Hepatocyte (in vitro differentiated cells): ENCODE results near the gene RABL3. TPM values are rescaled to one million over a fixed set of nuclear protein-coding genes. Genes with fewer than 3 reads are reported as not detected.
"Not testable (repeated sequence)": the region's sequence is repeated elsewhere in the genome, so short reads cannot be mapped to it uniquely, and the experiment has no call there.

Source experiments
- DNase-seq: peaks from one replicate; pipeline ENCODE4 v3.0.0-alpha.2; 2016; ENCODE audit warnings: low spot score
- H2AFZ ChIP-seq: fragments of 200-600 bp; sonication (generic); 2 replicates; pipeline ENCODE4 v1.6.0; 2016; ENCODE audit warnings: antibody characterized with exemption, mild to moderate bottlenecking
- H3K27ac ChIP-seq: fragments of 200-600 bp; sonication (generic); 2 replicates; pipeline ENCODE4 v1.5.1; 2016; ENCODE audit warnings: mild to moderate bottlenecking
- H3K27me3 ChIP-seq: fragments of 200-600 bp; sonication (generic); 2 replicates; pipeline ENCODE4 v1.6.1; 2016
- H3K36me3 ChIP-seq: fragments of 200-600 bp; sonication (generic); replicated peaks from 2 replicates; pipeline ENCODE4 v1.5.1; 2016; ENCODE audit warnings: low read depth; ENCODE audit not compliant: insufficient read depth
- H3K4me1 ChIP-seq: fragments of 200-600 bp; sonication (generic); 2 replicates; pipeline ENCODE4 v1.5.1; 2016; ENCODE audit warnings: mild to moderate bottlenecking, moderate library complexity; ENCODE audit not compliant: insufficient read depth
- H3K4me2 ChIP-seq: fragments of 200-600 bp; sonication (generic); 2 replicates; pipeline ENCODE4 v1.6.0; 2016
- H3K4me3 ChIP-seq: fragments of 200-600 bp; sonication (generic); 2 replicates; pipeline ENCODE4 v1.5.1; 2016; ENCODE audit warnings: mild to moderate bottlenecking
- H3K79me2 ChIP-seq: fragments of 200-600 bp; sonication (generic); 2 replicates; pipeline ENCODE4 v1.6.0; 2017; ENCODE audit warnings: mild to moderate bottlenecking
- H3K9me2 ChIP-seq: fragments of 200-600 bp; sonication (generic); replicated peaks from 2 replicates; pipeline ENCODE4 v1.6.0; 2017; ENCODE audit warnings: mild to moderate bottlenecking; ENCODE audit not compliant: insufficient read depth
- H3K9me3 ChIP-seq: fragments of 200-600 bp; sonication (generic); 2 replicates; pipeline ENCODE4 v1.5.1; 2016; ENCODE audit warnings: low read depth, mild to moderate bottlenecking
- H4K20me1 ChIP-seq: fragments of 200-600 bp; sonication (generic); 2 replicates; pipeline ENCODE4 v1.6.0; 2016; ENCODE audit warnings: mild to moderate bottlenecking; ENCODE audit not compliant: insufficient read depth, poor library complexity, severe bottlenecking
- CTCF ChIP-seq: fragments of 200-600 bp; sonication (generic); IDR thresholded peaks from 2 replicates; pipeline ENCODE4 v1.5.1; 2016; ENCODE audit warnings: antibody characterized with exemption, mild to moderate bottlenecking; ENCODE audit not compliant: poor library complexity
- EZH2 ChIP-seq: fragments of 200-600 bp; sonication (generic); IDR thresholded peaks from 2 replicates; pipeline ENCODE4 v1.6.1; 2016; ENCODE audit warnings: antibody characterized with exemption, mild to moderate bottlenecking, borderline replicate concordance
- EZH2phosphoT487 ChIP-seq: fragments of 200-600 bp; sonication (generic); IDR thresholded peaks from one replicate; pipeline ENCODE4 v1.6.1; 2018; ENCODE audit warnings: antibody characterized with exemption, mild to moderate bottlenecking, low read depth, moderate library complexity; ENCODE audit not compliant: unreplicated experiment, severe bottlenecking
- WGBS: methylation state at CpG from one replicate; pipeline ENCODE4 v1.1.6; 2016; ENCODE audit warnings: low lambda C conversion rate; ENCODE audit errors: missing lambda C conversion rate; 5-methylcytosine and 5-hydroxymethylcytosine counted together
- polyA plus RNA-seq: library from polyadenylated mRNA; unstranded; fragments of >200 nt; fragmentation: Nextera tagmentation; extraction: Ambion mirVana; gene quantifications from 2 replicates; pipeline ENCODE4 v1.2.1, GENCODE V29; 2016
- total RNA-seq: library from RNA; depleted of rRNA; stranded (reverse); fragments of >200 nt; gene quantifications from 2 replicates; pipeline ENCODE4 v1.2.3, GENCODE V29; 2014

RABL3 gene
- total and polyA plus RNA-seq, 2 experiments from 2014 or later, result 12.7 to 23.7 TPM

- peaks cover 42% of the 10 kb centered on the region for H3K79me2 ChIP-seq
- no peaks in the 10 kb centered on the region for H4K20me1 ChIP-seq
- no peaks in the 10 kb centered on the region for H3K36me3 ChIP-seq
- H3K27ac ChIP-seq, result no peak overlapping the region
- TF ChIP-seq EZH2 (no peak), EZH2phosphoT487 (no peak)
- 57% methylated on average over 3 of the region's 3 CpGs for WGBS
- peaks cover 8% of the 10 kb centered on the region for H3K4me1 ChIP-seq
- peak overlapping the region; percentile 40 for H3K4me3 ChIP-seq
- no peaks in the 10 kb centered on the region for H3K9me3 ChIP-seq
- no peaks in the 10 kb centered on the region for H3K9me2 ChIP-seq
- H3K27me3 ChIP-seq, result no peaks in the 10 kb centered on the region
- no peak for DNase-seq
- peak overlapping the region; percentile 48 for H2AFZ ChIP-seq
- peak overlapping the region; percentile 85 for H3K4me2 ChIP-seq
Observed at GRCh38 chr3:120741320-120741719, 996 bp downstream of the RABL3 start.

- H3K27ac ChIP-seq, H4K20me1 ChIP-seq, H3K9me2 ChIP-seq, H3K9me3 ChIP-seq, H3K36me3 ChIP-seq, H3K4me2 ChIP-seq, H2AFZ ChIP-seq, H3K79me2 ChIP-seq, H3K4me3 ChIP-seq, H3K27me3 ChIP-seq, H3K4me1 ChIP-seq, DNase-seq: not testable (repeated sequence)
- WGBS, result 97% methylated on average over 8 of the region's 8 CpGs
Observed at GRCh38 chr3:120738006-120738405, 4.3 kb downstream of the RABL3 start.

GRCh38 chr3:120730576-120731542 lies 11.5 kb downstream of the RABL3 start:
- H3K4me1 ChIP-seq, result no peaks in the 10 kb centered on the region
- H3K36me3 ChIP-seq, result no peaks in the 10 kb centered on the region
- H3K9me3 ChIP-seq, result no peaks in the 10 kb centered on the region
- no peak for TF ChIP-seq EZH2phosphoT487
- TF ChIP-seq EZH2, result no peak
- no peak for TF ChIP-seq CTCF
- no peaks in the 10 kb centered on the region for H3K79me2 ChIP-seq
- no peak overlapping the region for H3K4me2 ChIP-seq
- no peaks in the 10 kb centered on the region for H3K27me3 ChIP-seq
- no peak for DNase-seq
- H3K9me2 ChIP-seq, result no peaks in the 10 kb centered on the region
- H3K27ac ChIP-seq, result no peak overlapping the region
- H2AFZ ChIP-seq, result no peak overlapping the region
- WGBS, result 93% methylated on average over 4 of the region's 4 CpGs
- H3K4me3 ChIP-seq, result no peak overlapping the region
- H4K20me1 ChIP-seq, result no peaks in the 10 kb centered on the region

GRCh38 chr3:120726791-120727190 lies 15.5 kb downstream of the RABL3 start:
- no peak for DNase-seq
- 90% methylated on average over 1 of the region's 1 CpG for WGBS
- TF ChIP-seq EZH2phosphoT487, result no peak
- no peak for TF ChIP-seq CTCF
- TF ChIP-seq EZH2, result no peak
- no peak overlapping the region for H2AFZ ChIP-seq
- no peaks in the 10 kb centered on the region for H3K27me3 ChIP-seq
- no peaks in the 10 kb centered on the region for H3K79me2 ChIP-seq
- H3K9me3 ChIP-seq, result no peaks in the 10 kb centered on the region
- no peaks in the 10 kb centered on the region for H3K9me2 ChIP-seq
- H3K36me3 ChIP-seq, result no peaks in the 10 kb centered on the region
- H3K4me2 ChIP-seq, result no peak overlapping the region
- no peaks in the 10 kb centered on the region for H4K20me1 ChIP-seq
- no peak overlapping the region for H3K4me3 ChIP-seq
- no peak overlapping the region for H3K27ac ChIP-seq
- no peaks in the 10 kb centered on the region for H3K4me1 ChIP-seq

GRCh38 chr3:120719167-120719834 lies 23.0 kb downstream of the RABL3 start:
- H3K9me2 ChIP-seq, H3K4me1 ChIP-seq, H3K4me3 ChIP-seq, H3K27me3 ChIP-seq, H3K36me3 ChIP-seq, H3K27ac ChIP-seq, H3K9me3 ChIP-seq, H4K20me1 ChIP-seq: not testable (repeated sequence)
- peak overlapping the region; percentile 37 for H2AFZ ChIP-seq
- DNase-seq, result peak; percentile 7
- whole genome bisulfite sequencing, result 46% methylated on average over 20 of the region's 20 CpGs
- peaks cover 12% of the 10 kb centered on the region for H3K79me2 ChIP-seq
- H3K4me2 ChIP-seq, result peak overlapping the region; percentile 71
